CD8-positive, alpha-beta memory T cell (primary cell): Measurements from ENCODE around the gene CDC42EP2. TPM values are rescaled to one million over a fixed set of nuclear protein-coding genes. Genes with fewer than 3 reads are reported as not detected.

Experiments
- CTCF ChIA-PET: fragments of 350-600 bp; sonication (Branson Sonifier 250); formaldehyde crosslinking; loops from one replicate; lab custom pipeline; 2021; ENCODE audit warnings: antibody characterized with exemption; lab: Charles Lee
- POLR2A ChIA-PET: fragments of 350-600 bp; sonication (Branson Sonifier 250); formaldehyde crosslinking; loops from one replicate; lab custom pipeline; 2021; ENCODE audit warnings: antibody characterized with exemption; lab: Charles Lee
- DNase-seq, 5 donors: peaks; one replicate each; pipeline versions ENCODE4 v3.0.0 to v3.0.0-alpha.2; 2020 to 2022; ENCODE audit warnings: mixed read lengths in 1 of 5
- H3K27ac ChIP-seq: one replicate; pipeline ENCODE4 v1.7.0; 2013; ENCODE audit warnings: low read depth, mild to moderate bottlenecking, low read length, moderate library complexity
- H3K27me3 ChIP-seq: 2 replicates; pipeline ENCODE4 v1.7.0; 2013; ENCODE audit warnings: low read length, mild to moderate bottlenecking; ENCODE audit not compliant: insufficient read depth, poor library complexity, severe bottlenecking
- H3K36me3 ChIP-seq: 2 replicates; pipeline ENCODE4 v1.7.0; 2013; ENCODE audit warnings: mild to moderate bottlenecking, low read length, moderate library complexity; ENCODE audit not compliant: insufficient read depth
- H3K4me1 ChIP-seq: 2 replicates; pipeline ENCODE4 v1.7.0; 2013; ENCODE audit warnings: mild to moderate bottlenecking, low read length, moderate library complexity; ENCODE audit not compliant: insufficient read depth
- H3K4me3 ChIP-seq: 2 replicates; pipeline ENCODE4 v1.7.0; 2013; ENCODE audit warnings: mild to moderate bottlenecking, low read length
- H3K9me3 ChIP-seq: 2 replicates; pipeline ENCODE4 v1.7.0; 2013; ENCODE audit warnings: mild to moderate bottlenecking, low read length
- H3K27ac Mint-ChIP-seq, 8 donors: one replicate each; pipeline ENCODE4 v1.8.0; 2020 to 2021; ENCODE audit warnings: mixed read lengths in 8 of 8, mild to moderate bottlenecking in 6 of 8, inconsistent platforms in 3 of 8, moderate library complexity in 3 of 8
- H3K27me3 Mint-ChIP-seq, 2 donors: one replicate each; pipeline ENCODE4 v1.8.0; 2020 to 2021; ENCODE audit warnings: mixed read lengths in 2 of 2, mild to moderate bottlenecking in 1 of 2, moderate library complexity in 1 of 2
- H3K36me3 Mint-ChIP-seq, 3 donors: one replicate each; pipeline ENCODE4 v1.8.0; 2020 to 2021; ENCODE audit warnings: mixed read lengths in 3 of 3, inconsistent platforms in 1 of 3, mild to moderate bottlenecking in 1 of 3
- H3K4me1 Mint-ChIP-seq, 3 donors: one replicate each; pipeline ENCODE4 v1.8.0; 2020 to 2021; ENCODE audit warnings: mixed read lengths in 3 of 3, inconsistent platforms in 1 of 3, mild to moderate bottlenecking in 1 of 3
- H3K4me3 Mint-ChIP-seq, 7 donors: one replicate each; pipeline ENCODE4 v1.8.0; 2020 to 2021; ENCODE audit warnings: mixed read lengths in 7 of 7, mild to moderate bottlenecking in 6 of 7, moderate library complexity in 4 of 7, inconsistent platforms in 2 of 7
- H3K9me3 Mint-ChIP-seq, 5 donors: one replicate each; pipeline ENCODE4 v1.8.0; 2020 to 2022; ENCODE audit warnings: mixed read lengths in 5 of 5, mild to moderate bottlenecking in 3 of 5, moderate library complexity in 2 of 5, inconsistent platforms in 1 of 5
- polyA plus RNA-seq: library from polyadenylated mRNA; unstranded; fragments of 300-500 nt; fragmentation: Illumina TruSeq; gene quantifications from one replicate; pipeline ENCODE4 v1.2.3, GENCODE V29; 2021
- total RNA-seq, 2 experiments: library from RNA; stranded (reverse); gene quantifications; one replicate each; pipeline ENCODE4 v1.2.3, GENCODE V29; 2021

Gene CDC42EP2
- total and polyA plus RNA-seq, 3 experiments from 2014 or later: 0.62 to 1.0 TPM; not detected in 1

GRCh38 chr11:65354265-65355012 is 39.8 kb downstream of the CDC42EP2 start, which contains the start of gene TIGD3:
Gene TIGD3 (plus strand): TSS chr11:65354751. CDS start chr11:65355809, 1,058 bp downstream.
- Mint-ChIP-seq H3K4me1 (peaks cover 0 to 14% (median 11%) of the 10 kb centered on the region in 3 donors), H3K36me3 (peaks cover 0 to 35% (median 3%) of the 10 kb centered on the region in 3 donors), H3K27me3 (peaks cover 0 to 5% of the 10 kb centered on the region in 2 donors), H3K9me3 (no peaks in the 10 kb centered on the region), H3K27ac (peak within 1 kb of the TSS; percentile 60 to 97 (median 82)), H3K4me3 (peak within 1 kb of the TSS; percentile 88 to 97 (median 90))
- ChIA-PET POLR2A (interaction anchor here (0.6 to 1.4 kb wide), 4 partner anchors 22 to 170 kb away, joined by 3 to 4 read pairs (median 3); partner anchors contain the start of gene SCYL1), CTCF (interaction anchor here (0.7 to 1.2 kb wide), 2 partner anchors 62 to 170 kb away, joined by 3 to 4 read pairs; partner anchors contain the start of gene SCYL1)
- Histone ChIP-seq H3K9me3 (no peaks in the 10 kb centered on the region), H3K4me3 (peak within 1 kb of the TSS; percentile 60), H3K4me1 (peaks cover 14% of the 10 kb centered on the region), H3K27me3 (no peaks in the 10 kb centered on the region), H3K36me3 (peaks cover 14% of the 10 kb centered on the region), H3K27ac (peak within 1 kb of the TSS; percentile 43)
- DNase-seq: peak; percentile 95 to 98 (median 98)

- DNase-seq: peak; percentile 40 to 79 (median 54)
- Histone ChIP-seq H3K4me3 (peak overlapping the region; percentile 60), H3K27ac (peak overlapping the region; percentile 43), H3K4me1 (peaks cover 14% of the 10 kb centered on the region), H3K27me3 (no peaks in the 10 kb centered on the region), H3K9me3 (no peaks in the 10 kb centered on the region), H3K36me3 (peaks cover 10% of the 10 kb centered on the region)
- Mint-ChIP-seq H3K27me3 (peaks cover 0 to 5% of the 10 kb centered on the region in 2 donors), H3K4me1 (peaks cover 0 to 14% (median 11%) of the 10 kb centered on the region in 3 donors), H3K27ac (peak overlapping the region in 7 of 8 donors; percentile 60 to 89 (median 78)), H3K4me3 (peak overlapping the region; percentile 88 to 97 (median 90)), H3K36me3 (peaks cover 0 to 28% (median 3%) of the 10 kb centered on the region in 3 donors), H3K9me3 (no peaks in the 10 kb centered on the region)
- ChIA-PET CTCF (no interaction called here), POLR2A (interaction anchor here (0.6 to 1.1 kb wide), 5 partner anchors 22 to 248 kb away, joined by 3 to 9 read pairs (median 3); partner anchors contain the start of genes DPF2 and SCYL1)
Measured at GRCh38 chr11:65355013-65355775, 40.5 kb downstream of the CDC42EP2 start.

- POLR2A ChIA-PET: interaction anchor here (0.6 to 1.1 kb wide), 7 partner anchors 22 to 734 kb away, joined by 3 to 9 read pairs (median 3); partner anchors contain the start of genes DPF2, NEAT1 and SCYL1
- Mint-ChIP-seq H3K4me3 (peak overlapping the region; percentile 88 to 97 (median 90)), H3K27me3 (peaks cover 0 to 5% of the 10 kb centered on the region in 2 donors), H3K27ac (peak overlapping the region in 3 of 8 donors; percentile 17 to 89 (median 64)), H3K36me3 (peaks cover 0 to 23% (median 3%) of the 10 kb centered on the region in 3 donors), H3K9me3 (no peaks in the 10 kb centered on the region), H3K4me1 (peaks cover 0 to 14% (median 11%) of the 10 kb centered on the region in 3 donors)
- H3K9me3 ChIP-seq: no peaks in the 10 kb centered on the region
- H3K4me1 ChIP-seq: peaks cover 14% of the 10 kb centered on the region
- peak in 1 of 5 donors; percentile 50 for DNase-seq
- no peak overlapping the region for H3K4me3 ChIP-seq
- CTCF ChIA-PET: interaction anchor here (1.4 kb wide), 1 partner anchor 26 kb away, joined by 3 read pairs; no protein-coding TSS in a partner anchor
- no peak overlapping the region for H3K27ac ChIP-seq
- no peaks in the 10 kb centered on the region for H3K27me3 ChIP-seq
- H3K36me3 ChIP-seq: peaks cover 10% of the 10 kb centered on the region
Measured at GRCh38 chr11:65355776-65356393, 41.2 kb downstream of the CDC42EP2 start.

GRCh38 chr11:65356394-65356972 is 41.8 kb downstream of the CDC42EP2 start:
- DNase-seq: no peak
- Histone ChIP-seq H3K27me3 (no peaks in the 10 kb centered on the region), H3K4me3 (no peak overlapping the region), H3K9me3 (no peaks in the 10 kb centered on the region), H3K4me1 (peaks cover 14% of the 10 kb centered on the region), H3K27ac (no peak overlapping the region), H3K36me3 (peaks cover 10% of the 10 kb centered on the region)
- ChIA-PET POLR2A (interaction anchor here (0.6 to 1.0 kb wide), 3 partner anchors 67 to 733 kb away, joined by 3 to 4 read pairs (median 3); partner anchors contain the start of gene NEAT1), CTCF (interaction anchor here (1.3 to 1.4 kb wide), 2 partner anchors 25 to 60 kb away, joined by 3 read pairs; no protein-coding TSS in a partner anchor)
- Mint-ChIP-seq H3K4me3 (peak overlapping the region in 6 of 7 donors; percentile 51 to 97 (median 72)), H3K27me3 (peaks cover 0 to 5% of the 10 kb centered on the region in 2 donors), H3K9me3 (no peaks in the 10 kb centered on the region), H3K27ac (peak overlapping the region in 1 of 8 donors; percentile 85), H3K36me3 (peaks cover 0 to 17% (median 3%) of the 10 kb centered on the region in 3 donors), H3K4me1 (peaks cover 0 to 14% (median 11%) of the 10 kb centered on the region in 3 donors)

- ChIA-PET POLR2A (no interaction called here), CTCF (interaction anchor here (1.3 kb wide), 1 partner anchor 59 kb away, joined by 3 read pairs; no protein-coding TSS in a partner anchor)
- DNase-seq: no peak
- no peak overlapping the region for H3K4me3 ChIP-seq
- Mint-ChIP-seq H3K4me3 (peak overlapping the region in 3 of 7 donors; percentile 13 to 61 (median 18)), H3K4me1 (peaks cover 0 to 18% (median 11%) of the 10 kb centered on the region in 3 donors), H3K36me3 (peaks cover 0 to 2% (median 0%) of the 10 kb centered on the region in 3 donors), H3K27ac (no peak overlapping the region), H3K9me3 (no peaks in the 10 kb centered on the region), H3K27me3 (peaks cover 0 to 2% of the 10 kb centered on the region in 2 donors)
- no peaks in the 10 kb centered on the region for H3K27me3 ChIP-seq
- H3K9me3 ChIP-seq: no peaks in the 10 kb centered on the region
- H3K27ac ChIP-seq: no peak overlapping the region
- no peaks in the 10 kb centered on the region for H3K36me3 ChIP-seq
- peaks cover 14% of the 10 kb centered on the region for H3K4me1 ChIP-seq
Measured at GRCh38 chr11:65357856-65358356, 43.2 kb downstream of the CDC42EP2 start.

GRCh38 chr11:65362320-65362931 is 47.8 kb downstream of the CDC42EP2 start:
- POLR2A ChIA-PET: no interaction called here
- no peak for DNase-seq

More at GRCh38 chr11:65362320-65362931, 47.8 kb downstream of the CDC42EP2 start:
- no peak overlapping the region for H3K4me3 ChIP-seq
- H3K4me1 Mint-ChIP-seq: peaks cover 0 to 7% (median 0%) of the 10 kb centered on the region in 3 donors
- H3K27me3 ChIP-seq: no peaks in the 10 kb centered on the region
- H3K9me3 Mint-ChIP-seq: no peaks in the 10 kb centered on the region
- H3K27ac ChIP-seq: peak overlapping the region; percentile 1
- no peak overlapping the region for H3K4me3 Mint-ChIP-seq
- no peaks in the 10 kb centered on the region for H3K36me3 ChIP-seq
- no peaks in the 10 kb centered on the region for H3K4me1 ChIP-seq
- no peaks in the 10 kb centered on the region for H3K27me3 Mint-ChIP-seq
- no peak overlapping the region for H3K27ac Mint-ChIP-seq
- no peaks in the 10 kb centered on the region for H3K36me3 Mint-ChIP-seq
- CTCF ChIA-PET: no interaction called here
- no peaks in the 10 kb centered on the region for H3K9me3 ChIP-seq
